Esophagus squamous epithelium (tissue), 4 donors: Measurements from ENCODE around the gene FBN3.

Experiments used
- CTCF ChIP-seq, 6 experiments: fragments of 450-650 bp in 4 of 6; fragments of 200-600 bp in 2 of 6; sonication (generic) in 2 of 6; IDR thresholded peaks; one replicate each; pipeline ENCODE4 v1.5.1; 2016 to 2019; ENCODE audit warnings: antibody characterized with exemption in 6 of 6, mild to moderate bottlenecking in 4 of 6, moderate library complexity in 4 of 6
- POLR2A ChIP-seq, 4 donors: fragments of 450-650 bp; IDR thresholded peaks; one replicate each; pipeline ENCODE4 v1.6.1; 2017; ENCODE audit warnings: antibody characterized with exemption in 4 of 4, mild to moderate bottlenecking in 4 of 4, moderate library complexity in 3 of 4

- TF ChIP-seq CTCF (IDR thresholded peaks at IDR 0.05): no peak
- no peak for TF ChIP-seq POLR2A (IDR thresholded peaks at IDR 0.05)
Observed at GRCh38 chr19:8028951-8029491, 120.4 kb downstream of the FBN3 start.
